A549 (cell line): ENCODE data around the gene DNAJB12.

Experiments used
- BHLHE40 ChIP-seq: IDR thresholded peaks from 2 replicates; pipeline ENCODE4 v1.6.1; 2012; ENCODE audit warnings: low read depth, low read length, inconsistent platforms
- HOXA7 ChIP-seq: fragments of 250-450 bp; sonication (Bioruptor Pico); IDR thresholded peaks from 2 replicates; pipeline ENCODE4 v1.5.0; 2020; ENCODE audit warnings: mild to moderate bottlenecking, moderate library complexity
- HOXB13 ChIP-seq: fragments of 250-450 bp; sonication (Bioruptor Pico); IDR thresholded peaks from 2 replicates; pipeline ENCODE4 v1.5.0; 2020; ENCODE audit warnings: low read depth, mild to moderate bottlenecking, moderate library complexity
- KDM5A ChIP-seq: fragments of 200-600 bp; sonication (generic); IDR thresholded peaks from 2 replicates; pipeline ENCODE4 v1.6.1; 2016; ENCODE audit warnings: antibody characterized with exemption, mild to moderate bottlenecking
- MAZ ChIP-seq: fragments of 150-350 bp; IDR thresholded peaks from 2 replicates; pipeline ENCODE4 v1.6.1; 2014; ENCODE audit warnings: antibody characterized with exemption, low read depth, low read length, borderline replicate concordance
- ZC3H11A ChIP-seq: fragments of 450-650 bp; IDR thresholded peaks from 2 replicates; pipeline ENCODE4 v1.6.1; 2014; ENCODE audit warnings: antibody characterized with exemption, mild to moderate bottlenecking
- TF ChIP-seq, protein P1 (sequence below): fragments of >200 bp; sonication (Bioruptor Twin); formaldehyde crosslinking; IDR thresholded peaks from 3 replicates; pipeline ENCODE4 v1.5.1; 2016
- TF ChIP-seq, protein P2 (sequence below): fragments of 200-600 bp; sonication (generic); IDR thresholded peaks from 2 replicates; pipeline ENCODE4 v1.6.1; 2016; ENCODE audit warnings: antibody characterized with exemption, mild to moderate bottlenecking, moderate library complexity
- TF ChIP-seq, protein P3 (sequence below): IDR thresholded peaks from 2 replicates; pipeline ENCODE4 v1.6.1; 2012
- TF ChIP-seq, protein P4 (sequence below): fragments of 450-650 bp; IDR thresholded peaks from 2 replicates; pipeline ENCODE4 v1.6.1; 2014; ENCODE audit warnings: antibody characterized with exemption

DNA sequence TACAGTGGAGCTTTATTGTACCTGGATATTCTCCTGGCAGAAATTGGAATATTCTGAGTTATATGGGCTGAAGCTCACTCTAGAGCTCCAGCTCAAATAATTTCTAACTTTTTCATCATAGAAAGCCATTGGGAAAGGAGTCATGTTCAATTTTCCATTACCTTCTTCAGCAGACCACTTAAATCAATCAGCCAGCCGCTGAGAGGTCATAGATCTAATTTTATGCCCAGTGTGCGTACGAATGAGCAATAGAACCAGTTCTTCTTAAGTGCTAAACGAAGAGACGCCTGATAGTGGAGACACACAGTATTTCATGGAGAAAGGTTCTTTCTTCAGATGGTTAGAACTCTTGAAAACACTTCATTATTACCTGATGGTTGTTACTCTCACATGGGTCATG is 35.0 kb upstream of the DNAJB12 start:
- TF ChIP-seq, protein P1, sequence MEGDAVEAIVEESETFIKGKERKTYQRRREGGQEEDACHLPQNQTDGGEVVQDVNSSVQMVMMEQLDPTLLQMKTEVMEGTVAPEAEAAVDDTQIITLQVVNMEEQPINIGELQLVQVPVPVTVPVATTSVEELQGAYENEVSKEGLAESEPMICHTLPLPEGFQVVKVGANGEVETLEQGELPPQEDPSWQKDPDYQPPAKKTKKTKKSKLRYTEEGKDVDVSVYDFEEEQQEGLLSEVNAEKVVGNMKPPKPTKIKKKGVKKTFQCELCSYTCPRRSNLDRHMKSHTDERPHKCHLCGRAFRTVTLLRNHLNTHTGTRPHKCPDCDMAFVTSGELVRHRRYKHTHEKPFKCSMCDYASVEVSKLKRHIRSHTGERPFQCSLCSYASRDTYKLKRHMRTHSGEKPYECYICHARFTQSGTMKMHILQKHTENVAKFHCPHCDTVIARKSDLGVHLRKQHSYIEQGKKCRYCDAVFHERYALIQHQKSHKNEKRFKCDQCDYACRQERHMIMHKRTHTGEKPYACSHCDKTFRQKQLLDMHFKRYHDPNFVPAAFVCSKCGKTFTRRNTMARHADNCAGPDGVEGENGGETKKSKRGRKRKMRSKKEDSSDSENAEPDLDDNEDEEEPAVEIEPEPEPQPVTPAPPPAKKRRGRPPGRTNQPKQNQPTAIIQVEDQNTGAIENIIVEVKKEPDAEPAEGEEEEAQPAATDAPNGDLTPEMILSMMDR = no peak
- TF ChIP-seq KDM5A (no peak), HOXA7 (CRISPR knock-in tag) (no peak), MAZ (no peak), BHLHE40 (no peak), ZC3H11A (no peak), HOXB13 (no peak)
- TF ChIP-seq, protein P2, sequence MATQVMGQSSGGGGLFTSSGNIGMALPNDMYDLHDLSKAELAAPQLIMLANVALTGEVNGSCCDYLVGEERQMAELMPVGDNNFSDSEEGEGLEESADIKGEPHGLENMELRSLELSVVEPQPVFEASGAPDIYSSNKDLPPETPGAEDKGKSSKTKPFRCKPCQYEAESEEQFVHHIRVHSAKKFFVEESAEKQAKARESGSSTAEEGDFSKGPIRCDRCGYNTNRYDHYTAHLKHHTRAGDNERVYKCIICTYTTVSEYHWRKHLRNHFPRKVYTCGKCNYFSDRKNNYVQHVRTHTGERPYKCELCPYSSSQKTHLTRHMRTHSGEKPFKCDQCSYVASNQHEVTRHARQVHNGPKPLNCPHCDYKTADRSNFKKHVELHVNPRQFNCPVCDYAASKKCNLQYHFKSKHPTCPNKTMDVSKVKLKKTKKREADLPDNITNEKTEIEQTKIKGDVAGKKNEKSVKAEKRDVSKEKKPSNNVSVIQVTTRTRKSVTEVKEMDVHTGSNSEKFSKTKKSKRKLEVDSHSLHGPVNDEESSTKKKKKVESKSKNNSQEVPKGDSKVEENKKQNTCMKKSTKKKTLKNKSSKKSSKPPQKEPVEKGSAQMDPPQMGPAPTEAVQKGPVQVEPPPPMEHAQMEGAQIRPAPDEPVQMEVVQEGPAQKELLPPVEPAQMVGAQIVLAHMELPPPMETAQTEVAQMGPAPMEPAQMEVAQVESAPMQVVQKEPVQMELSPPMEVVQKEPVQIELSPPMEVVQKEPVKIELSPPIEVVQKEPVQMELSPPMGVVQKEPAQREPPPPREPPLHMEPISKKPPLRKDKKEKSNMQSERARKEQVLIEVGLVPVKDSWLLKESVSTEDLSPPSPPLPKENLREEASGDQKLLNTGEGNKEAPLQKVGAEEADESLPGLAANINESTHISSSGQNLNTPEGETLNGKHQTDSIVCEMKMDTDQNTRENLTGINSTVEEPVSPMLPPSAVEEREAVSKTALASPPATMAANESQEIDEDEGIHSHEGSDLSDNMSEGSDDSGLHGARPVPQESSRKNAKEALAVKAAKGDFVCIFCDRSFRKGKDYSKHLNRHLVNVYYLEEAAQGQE = no peak
- TF ChIP-seq, protein P3, sequence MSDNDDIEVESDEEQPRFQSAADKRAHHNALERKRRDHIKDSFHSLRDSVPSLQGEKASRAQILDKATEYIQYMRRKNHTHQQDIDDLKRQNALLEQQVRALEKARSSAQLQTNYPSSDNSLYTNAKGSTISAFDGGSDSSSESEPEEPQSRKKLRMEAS = no peak
- TF ChIP-seq, protein P4, sequence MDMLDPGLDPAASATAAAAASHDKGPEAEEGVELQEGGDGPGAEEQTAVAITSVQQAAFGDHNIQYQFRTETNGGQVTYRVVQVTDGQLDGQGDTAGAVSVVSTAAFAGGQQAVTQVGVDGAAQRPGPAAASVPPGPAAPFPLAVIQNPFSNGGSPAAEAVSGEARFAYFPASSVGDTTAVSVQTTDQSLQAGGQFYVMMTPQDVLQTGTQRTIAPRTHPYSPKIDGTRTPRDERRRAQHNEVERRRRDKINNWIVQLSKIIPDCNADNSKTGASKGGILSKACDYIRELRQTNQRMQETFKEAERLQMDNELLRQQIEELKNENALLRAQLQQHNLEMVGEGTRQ = no peak
